Right atrium auricular region (tissue), 2 donors: ENCODE data around the gene GLT1D1. TPM values are rescaled to one million over a fixed set of nuclear protein-coding genes. Genes with fewer than 3 reads are reported as not detected.
"Not testable (repeated sequence)": the region's sequence is repeated elsewhere in the genome, so short reads cannot be mapped to it uniquely, and the experiment has no call there.

Experiments
- DNase-seq: peaks from one replicate; pipeline ENCODE4 v3.0.0-alpha.2; 2019; ENCODE audit warnings: low spot score
- H3K27ac ChIP-seq, 2 donors: fragments of 200-600 bp; sonication (generic); 1 replicate in 1 of 2; 2 replicates in 1 of 2; pipeline ENCODE4 v1.5.1; 2016 to 2019
- H3K27me3 ChIP-seq, 2 donors: fragments of 200-600 bp; sonication (generic); one replicate each; pipeline versions ENCODE4 v1.5.1 to v1.6.0; 2017 to 2019
- H3K36me3 ChIP-seq: fragments of 200-600 bp; sonication (generic); one replicate; pipeline ENCODE4 v1.5.1; 2016
- H3K4me1 ChIP-seq, 2 donors: fragments of 200-600 bp; sonication (generic); one replicate each; pipeline versions ENCODE4 v1.5.1 to v1.6.0; 2017 to 2019
- H3K4me3 ChIP-seq, 2 donors: fragments of 200-600 bp; sonication (generic); 1 replicate in 1 of 2; 2 replicates in 1 of 2; pipeline ENCODE4 v1.5.1; 2017 to 2019; ENCODE audit warnings: mild to moderate bottlenecking in 1 of 2, moderate library complexity in 1 of 2
- H3K9me3 ChIP-seq, 2 donors: fragments of 200-600 bp; sonication (generic); one replicate each; pipeline ENCODE4 v1.5.1; 2019
- CTCF ChIP-seq, 2 donors: fragments of 200-600 bp; sonication (generic); IDR thresholded peaks; one replicate each; pipeline ENCODE4 v1.5.1; 2019; ENCODE audit warnings: antibody characterized with exemption in 2 of 2
- total RNA-seq, 2 donors: library from RNA; depleted of rRNA; stranded (reverse); fragments of >200 nt; gene quantifications; one replicate each; pipeline ENCODE4 v1.1.0, GENCODE V29; 2016

Gene GLT1D1
- under 1 TPM in 1 of 2 donors, not detected in 1; 0.20 TPM for total RNA-seq

GRCh38 chr12:128852885-128853599 lies at the start of gene GLT1D1:
TSS of gene GLT1D1 (plus strand) at chr12:128853478. CDS start at chr12:128853582, 104 bp downstream.
- H3K4me1 ChIP-seq: peaks cover 0 to 6% of the 10 kb centered on the region in 2 donors
- TF ChIP-seq CTCF (IDR thresholded peaks at IDR 0.05): no peak
- DNase-seq: no peak
- no peaks in the 10 kb centered on the region for H3K9me3 ChIP-seq
- H3K4me3 ChIP-seq: peak within 1 kb of the TSS in 1 of 2 donors; percentile 31
- peaks cover 0 to 7% of the 10 kb centered on the region in 2 donors for H3K27me3 ChIP-seq
- no peaks in the 10 kb centered on the region for H3K36me3 ChIP-seq
- no peak within 1 kb of the TSS for H3K27ac ChIP-seq

- Histone ChIP-seq H3K4me1 (peaks cover 0 to 10% of the 10 kb centered on the region in 2 donors), H3K27ac (peak overlapping the region in 1 of 2 donors; percentile 34), H3K9me3 (no peaks in the 10 kb centered on the region), H3K4me3 (no peak overlapping the region), H3K27me3 (no peaks in the 10 kb centered on the region), H3K36me3 (peaks cover 48% of the 10 kb centered on the region)
- DNase-seq: no peak
- TF ChIP-seq CTCF (IDR thresholded peaks at IDR 0.05): no peak
Observed at GRCh38 chr12:128803788-128804187, 49.5 kb upstream of the GLT1D1 start.

GRCh38 chr12:128804762-128805161 lies 48.5 kb upstream of the GLT1D1 start:
- H3K4me1 ChIP-seq: peaks cover 0 to 16% of the 10 kb centered on the region in 2 donors
- no peak for TF ChIP-seq CTCF (IDR thresholded peaks at IDR 0.05)
- no peak overlapping the region for H3K4me3 ChIP-seq
- H3K36me3 ChIP-seq: peaks cover 43% of the 10 kb centered on the region
- H3K27me3 ChIP-seq: no peaks in the 10 kb centered on the region
- no peaks in the 10 kb centered on the region for H3K9me3 ChIP-seq
- no peak overlapping the region for H3K27ac ChIP-seq
- DNase-seq: no peak

- Histone ChIP-seq H3K36me3 (peaks cover 36% of the 10 kb centered on the region), H3K4me1 (peaks cover 0 to 22% of the 10 kb centered on the region in 2 donors)
- H3K27me3 ChIP-seq, H3K27ac ChIP-seq, H3K9me3 ChIP-seq, H3K4me3 ChIP-seq, DNase-seq: not testable (repeated sequence)
Observed at GRCh38 chr12:128805406-128805805, 47.9 kb upstream of the GLT1D1 start.

GRCh38 chr12:128806573-128806972 lies 46.7 kb upstream of the GLT1D1 start:
- Histone ChIP-seq H3K4me1 (peaks cover 0 to 32% of the 10 kb centered on the region in 2 donors), H3K27ac (no peak overlapping the region), H3K4me3 (no peak overlapping the region), H3K27me3 (no peaks in the 10 kb centered on the region), H3K36me3 (peaks cover 30% of the 10 kb centered on the region), H3K9me3 (no peaks in the 10 kb centered on the region)
- TF ChIP-seq CTCF (IDR thresholded peaks at IDR 0.05): no peak
- DNase-seq: no peak

- H3K4me3 ChIP-seq: no peak overlapping the region
- peaks cover 0 to 29% of the 10 kb centered on the region in 2 donors for H3K4me1 ChIP-seq
- H3K36me3 ChIP-seq: peaks cover 30% of the 10 kb centered on the region
- H3K27ac ChIP-seq: no peak overlapping the region
- H3K9me3 ChIP-seq: no peaks in the 10 kb centered on the region
- DNase-seq: no peak
- no peak for TF ChIP-seq CTCF (IDR thresholded peaks at IDR 0.05)
- H3K27me3 ChIP-seq: no peaks in the 10 kb centered on the region
Observed at GRCh38 chr12:128807161-128807724, 46.0 kb upstream of the GLT1D1 start.
